Upper lobe of left lung (tissue), 6 donors: ENCODE results near the gene CPNE5. TPM values are rescaled to one million over a fixed set of nuclear protein-coding genes. Genes with fewer than 3 reads are reported as not detected.
"Not testable (repeated sequence)": the region's sequence is repeated elsewhere in the genome, so short reads cannot be mapped to it uniquely, and the experiment has no call there.

Experiments used
- ATAC-seq, 2 donors: fragments of 200-7000 bp; cut with Tn5 transposase; one replicate each; pipeline ENCODE4 v1.9.1; 2022; ENCODE audit warnings: mild to moderate bottlenecking in 2 of 2, moderate library complexity in 2 of 2; ENCODE audit not compliant: low FRiP score in 2 of 2
- DNase-seq, 2 donors: peaks; one replicate each; pipeline ENCODE4 v3.0.0-alpha.2; 2019 to 2020
- H3K27ac ChIP-seq, 4 donors: fragments of 200-600 bp; sonication (generic); one replicate each; pipeline ENCODE4 v1.5.1; 2016 to 2019
- H3K27me3 ChIP-seq, 4 donors: fragments of 200-600 bp; sonication (generic); one replicate each; pipeline ENCODE4 v1.5.1; 2017 to 2019
- H3K36me3 ChIP-seq, 4 donors: fragments of 200-600 bp; sonication (generic); one replicate each; pipeline ENCODE4 v1.5.1; 2016 to 2019
- H3K4me1 ChIP-seq, 4 donors: fragments of 200-600 bp; sonication (generic); one replicate each; pipeline ENCODE4 v1.5.1; 2018 to 2019
- H3K4me3 ChIP-seq, 4 donors: fragments of 200-600 bp; sonication (generic); one replicate each; pipeline ENCODE4 v1.5.1; 2017 to 2019; ENCODE audit warnings: mild to moderate bottlenecking in 2 of 4, moderate library complexity in 1 of 4
- H3K9me3 ChIP-seq, 4 donors: fragments of 200-600 bp; sonication (generic); one replicate each; pipeline ENCODE4 v1.5.1; 2018 to 2019
- EP300 ChIP-seq, 4 donors: sonication (generic); formaldehyde crosslinking; IDR thresholded peaks; one replicate each; pipeline ENCODE4 v1.5.1; 2017; ENCODE audit warnings: antibody characterized with exemption in 4 of 4, control low read depth in 2 of 4
- POLR2A ChIP-seq, 4 donors: fragments of 450-650 bp; IDR thresholded peaks; one replicate each; pipeline ENCODE4 v1.5.1; 2016 to 2017; ENCODE audit warnings: antibody characterized with exemption in 4 of 4, mild to moderate bottlenecking in 2 of 4
- POLR2AphosphoS5 ChIP-seq, 2 donors: sonication (generic); formaldehyde crosslinking; IDR thresholded peaks; one replicate each; pipeline ENCODE4 v1.5.1; 2017; ENCODE audit warnings: antibody characterized with exemption in 2 of 2
- WGBS, 2 donors: methylation state at CpG; one replicate each; pipeline ENCODE4 v1.1.5; 2017 to 2018; 5-methylcytosine and 5-hydroxymethylcytosine counted together
- total RNA-seq, 6 donors: library from RNA; depleted of rRNA in 4 of 6; stranded (reverse); fragments of >200 nt in 4 of 6; gene quantifications; one replicate each; pipeline versions ENCODE4 v1.1.0 to v1.2.1, GENCODE V29; 2016 to 2021
- TF ChIP-seq, protein P1 (sequence below), 6 experiments: fragments of 450-650 bp in 4 of 6; fragments of 200-600 bp in 2 of 6; sonication (generic) in 2 of 6; IDR thresholded peaks; one replicate each; pipeline ENCODE4 v1.5.1; 2016 to 2019; ENCODE audit warnings: antibody characterized with exemption in 6 of 6
- donor health status: DM: no; HTN: no; CAD: no; lungs with moderate emphysema.
- donor health status: DM: no; HTN: yes; CAD: no; lungs with severe emphysema.

The CPNE5 gene
- total RNA-seq, 6 donors from 2014 or later = 0.89 to 5.4 (median 2.5) TPM

DNA sequence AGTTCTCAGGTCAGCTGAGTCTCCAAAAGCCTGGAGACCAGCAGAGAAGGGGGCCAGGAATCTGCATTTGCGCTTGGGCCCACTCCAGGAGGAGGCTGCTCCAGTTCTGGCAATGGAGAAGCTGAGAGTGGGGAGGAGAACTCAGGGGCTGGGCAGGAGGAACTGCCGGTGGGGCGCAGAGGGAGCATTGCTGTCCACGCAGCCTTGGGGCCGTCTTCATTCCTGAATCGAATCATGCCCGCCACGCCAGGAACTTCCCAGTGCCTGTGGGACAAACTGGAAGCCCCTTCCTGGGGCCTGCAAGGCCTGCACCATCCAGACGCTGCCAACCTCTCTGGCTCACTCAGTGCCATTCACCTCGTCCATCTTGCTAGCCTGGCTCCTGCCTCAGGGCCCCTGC is 124.7 kb downstream of the CPNE5 start:
- H3K4me1 ChIP-seq = no peaks in the 10 kb centered on the region
- no peaks in the 10 kb centered on the region for H3K27me3 ChIP-seq
- H3K4me3 ChIP-seq = no peak overlapping the region
- H3K36me3 ChIP-seq = no peaks in the 10 kb centered on the region
- TF ChIP-seq POLR2AphosphoS5 (IDR thresholded peaks at IDR 0.05) (no peak), POLR2A (IDR thresholded peaks at IDR 0.05) (no peak), EP300 (IDR thresholded peaks at IDR 0.05) (no peak)
- TF ChIP-seq, protein P1, sequence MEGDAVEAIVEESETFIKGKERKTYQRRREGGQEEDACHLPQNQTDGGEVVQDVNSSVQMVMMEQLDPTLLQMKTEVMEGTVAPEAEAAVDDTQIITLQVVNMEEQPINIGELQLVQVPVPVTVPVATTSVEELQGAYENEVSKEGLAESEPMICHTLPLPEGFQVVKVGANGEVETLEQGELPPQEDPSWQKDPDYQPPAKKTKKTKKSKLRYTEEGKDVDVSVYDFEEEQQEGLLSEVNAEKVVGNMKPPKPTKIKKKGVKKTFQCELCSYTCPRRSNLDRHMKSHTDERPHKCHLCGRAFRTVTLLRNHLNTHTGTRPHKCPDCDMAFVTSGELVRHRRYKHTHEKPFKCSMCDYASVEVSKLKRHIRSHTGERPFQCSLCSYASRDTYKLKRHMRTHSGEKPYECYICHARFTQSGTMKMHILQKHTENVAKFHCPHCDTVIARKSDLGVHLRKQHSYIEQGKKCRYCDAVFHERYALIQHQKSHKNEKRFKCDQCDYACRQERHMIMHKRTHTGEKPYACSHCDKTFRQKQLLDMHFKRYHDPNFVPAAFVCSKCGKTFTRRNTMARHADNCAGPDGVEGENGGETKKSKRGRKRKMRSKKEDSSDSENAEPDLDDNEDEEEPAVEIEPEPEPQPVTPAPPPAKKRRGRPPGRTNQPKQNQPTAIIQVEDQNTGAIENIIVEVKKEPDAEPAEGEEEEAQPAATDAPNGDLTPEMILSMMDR (IDR thresholded peaks at IDR 0.05) = no peak
- no peak overlapping the region for H3K27ac ChIP-seq
- DNase-seq (no peak), ATAC-seq (no peak)
- H3K9me3 ChIP-seq = no peaks in the 10 kb centered on the region
- 88 to 93% methylated on average over 2 to 10 of the region's 10 CpGs for WGBS, 2 donors

- H3K36me3 ChIP-seq = no peaks in the 10 kb centered on the region
- no peaks in the 10 kb centered on the region for H3K9me3 ChIP-seq
- TF ChIP-seq, protein P1 (IDR thresholded peaks at IDR 0.05) = no peak
- TF ChIP-seq POLR2AphosphoS5 (IDR thresholded peaks at IDR 0.05) (no peak), EP300 (IDR thresholded peaks at IDR 0.05) (no peak), POLR2A (IDR thresholded peaks at IDR 0.05) (no peak)
- H3K27ac ChIP-seq = no peak overlapping the region
- DNase-seq = no peak
- no peaks in the 10 kb centered on the region for H3K27me3 ChIP-seq
- WGBS, 2 donors = 78 to 85% methylated on average over 5 to 8 of the region's 8 CpGs
- no peak for ATAC-seq
- no peak overlapping the region for H3K4me3 ChIP-seq
- H3K4me1 ChIP-seq = no peaks in the 10 kb centered on the region
These were observed 125.4 kb downstream of the CPNE5 start for GRCh38 chr6:36713846-36714245.

- no peaks in the 10 kb centered on the region for H3K4me1 ChIP-seq
- no peaks in the 10 kb centered on the region for H3K9me3 ChIP-seq
- no peak overlapping the region for H3K4me3 ChIP-seq
- no peaks in the 10 kb centered on the region for H3K27me3 ChIP-seq
- no peak overlapping the region for H3K27ac ChIP-seq
- 90 to 91% methylated on average over 4 of the region's 4 CpGs for whole genome bisulfite sequencing, 2 donors
- TF ChIP-seq POLR2A (IDR thresholded peaks at IDR 0.05) (no peak), EP300 (IDR thresholded peaks at IDR 0.05) (no peak), POLR2AphosphoS5 (IDR thresholded peaks at IDR 0.05) (no peak)
- TF ChIP-seq, protein P1 (IDR thresholded peaks at IDR 0.05) = no peak
- ATAC-seq = no peak
- H3K36me3 ChIP-seq = no peaks in the 10 kb centered on the region
- no peak for DNase-seq
These were observed 126.4 kb downstream of the CPNE5 start for GRCh38 chr6:36712816-36713215.

DNA sequence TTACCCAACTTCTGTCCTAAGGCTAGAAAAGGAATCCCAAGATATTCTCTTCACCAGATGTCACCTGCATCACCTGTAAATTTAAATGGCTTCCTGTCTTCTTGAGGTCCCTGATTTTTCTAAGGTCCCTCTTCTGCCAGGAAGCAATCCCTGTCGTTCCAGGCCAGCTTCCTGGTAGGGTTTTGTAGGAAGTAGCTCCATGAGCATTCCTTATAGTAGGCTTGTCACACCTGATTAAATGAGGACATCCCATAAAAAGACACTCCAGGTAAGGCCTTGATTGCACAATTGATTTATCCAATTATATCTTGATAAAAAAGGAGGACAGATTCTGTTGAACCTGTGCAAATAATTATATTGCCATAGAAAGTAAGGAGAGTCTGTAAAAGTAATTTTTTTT is 132.9 kb downstream of the CPNE5 start:
- TF ChIP-seq EP300 (IDR thresholded peaks at IDR 0.05) (no peak), POLR2AphosphoS5 (IDR thresholded peaks at IDR 0.05) (no peak), POLR2A (IDR thresholded peaks at IDR 0.05) (no peak)
- TF ChIP-seq, protein P1 (IDR thresholded peaks at IDR 0.05) = no peak
- no peaks in the 10 kb centered on the region for H3K27me3 ChIP-seq
- DNase-seq (no peak), ATAC-seq (no peak)
- no peak overlapping the region for H3K27ac ChIP-seq
- no peaks in the 10 kb centered on the region for H3K36me3 ChIP-seq
- H3K9me3 ChIP-seq = no peaks in the 10 kb centered on the region
- H3K4me3 ChIP-seq = no peak overlapping the region
- WGBS, 2 donors = 33 to 44% methylated on average over 1 of the region's 1 CpG
- peaks cover 0 to 5% (median 2%) of the 10 kb centered on the region in 4 donors for H3K4me1 ChIP-seq

DNA sequence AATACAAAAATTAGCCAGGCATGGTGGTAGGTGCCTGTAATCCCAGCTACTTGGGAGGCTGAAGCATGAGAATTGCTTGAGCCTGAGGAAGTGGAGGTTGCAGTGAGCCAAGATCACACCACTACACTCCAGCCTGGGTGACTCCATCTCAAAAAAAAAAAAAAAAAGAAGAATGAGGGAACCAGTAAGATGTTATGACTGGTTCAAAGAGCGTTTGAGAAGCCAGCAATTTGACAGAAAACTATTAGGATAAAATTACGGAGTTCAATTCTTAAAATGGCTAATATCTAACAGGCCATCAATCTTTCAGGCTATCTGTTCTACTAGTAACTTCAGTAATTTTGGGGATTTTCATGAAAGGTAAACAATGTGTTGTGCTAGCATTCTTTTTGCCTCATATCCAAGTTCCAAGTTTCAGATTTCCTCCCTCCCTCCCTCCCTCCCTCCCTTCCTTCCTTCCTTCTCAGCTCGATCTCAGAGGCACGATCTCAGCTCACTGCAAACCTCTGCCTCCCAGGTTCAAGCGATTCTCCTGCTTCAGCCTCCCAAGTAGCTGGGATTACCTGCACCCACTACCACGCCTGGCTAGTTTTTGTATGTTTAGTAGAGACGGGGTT is 134.2 kb downstream of the CPNE5 start:
- 63 to 77% methylated on average over 6 to 7 of the region's 7 CpGs for WGBS, 2 donors
- ATAC-seq, H3K36me3 ChIP-seq, H3K27me3 ChIP-seq, H3K27ac ChIP-seq, H3K9me3 ChIP-seq, H3K4me3 ChIP-seq, DNase-seq, H3K4me1 ChIP-seq: not testable (repeated sequence)
